Right forelimb (tissue), 1 donor: Measurements from ENCODE around the gene CD7.
A peak's percentile ranks its signal among the peaks of the same experiment; 100 is the strongest.
"Not testable (repeated sequence)": the region's sequence is repeated elsewhere in the genome, so short reads cannot be mapped to it uniquely, and the experiment has no call there.

Experiments
- DNase-seq: peaks from one replicate; pipeline ENCODE4 v3.0.0-alpha.2; 2018

CD7 gene

DNA sequence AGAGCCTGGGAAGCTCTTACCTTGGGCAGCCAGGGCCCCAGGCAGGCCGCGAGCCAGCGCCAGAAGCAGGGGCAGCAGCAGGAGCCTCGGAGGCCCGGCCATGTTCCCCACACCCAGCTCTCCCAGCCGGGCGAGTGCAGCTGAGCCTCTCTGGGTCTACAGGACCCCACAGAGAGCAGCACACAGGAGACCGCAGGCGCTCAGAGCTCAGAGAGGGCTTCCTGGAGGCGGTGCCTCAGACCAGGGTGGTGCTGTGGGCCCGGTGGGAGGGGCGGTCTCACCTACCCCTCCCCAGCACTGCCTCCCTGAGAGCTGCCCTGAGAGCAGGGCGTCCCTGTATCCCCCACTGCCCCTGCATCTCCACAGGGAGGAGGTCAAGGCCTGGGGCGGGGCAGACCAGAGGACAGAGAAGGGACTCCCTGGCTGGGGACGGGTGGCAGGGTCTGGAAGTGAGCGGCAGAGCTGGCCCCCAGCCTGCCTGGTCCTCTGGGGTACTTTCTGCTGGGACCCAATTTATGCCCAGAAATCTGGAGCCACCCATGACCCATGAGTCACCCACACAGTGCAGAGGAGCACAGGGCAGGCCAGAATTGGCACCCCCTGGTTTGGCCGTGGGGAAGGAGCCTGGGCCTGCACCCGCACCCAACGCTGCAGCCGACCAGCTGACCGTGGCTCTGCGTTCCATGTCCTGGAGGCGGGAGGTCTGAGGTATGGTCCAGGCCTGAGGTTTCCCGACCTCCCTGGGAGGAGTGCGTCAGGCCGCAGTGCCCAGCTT lies at the start of gene CD7:
TSS of gene CD7 (minus strand) at position 215 of the 775 bp plus-strand sequence. CDS start at position 102, 113 bp downstream.
- DNase-seq = no peak

- no peak for DNase-seq
Observed at GRCh38 chr17:82366749-82367148, 49.3 kb upstream of the CD7 start.

DNA sequence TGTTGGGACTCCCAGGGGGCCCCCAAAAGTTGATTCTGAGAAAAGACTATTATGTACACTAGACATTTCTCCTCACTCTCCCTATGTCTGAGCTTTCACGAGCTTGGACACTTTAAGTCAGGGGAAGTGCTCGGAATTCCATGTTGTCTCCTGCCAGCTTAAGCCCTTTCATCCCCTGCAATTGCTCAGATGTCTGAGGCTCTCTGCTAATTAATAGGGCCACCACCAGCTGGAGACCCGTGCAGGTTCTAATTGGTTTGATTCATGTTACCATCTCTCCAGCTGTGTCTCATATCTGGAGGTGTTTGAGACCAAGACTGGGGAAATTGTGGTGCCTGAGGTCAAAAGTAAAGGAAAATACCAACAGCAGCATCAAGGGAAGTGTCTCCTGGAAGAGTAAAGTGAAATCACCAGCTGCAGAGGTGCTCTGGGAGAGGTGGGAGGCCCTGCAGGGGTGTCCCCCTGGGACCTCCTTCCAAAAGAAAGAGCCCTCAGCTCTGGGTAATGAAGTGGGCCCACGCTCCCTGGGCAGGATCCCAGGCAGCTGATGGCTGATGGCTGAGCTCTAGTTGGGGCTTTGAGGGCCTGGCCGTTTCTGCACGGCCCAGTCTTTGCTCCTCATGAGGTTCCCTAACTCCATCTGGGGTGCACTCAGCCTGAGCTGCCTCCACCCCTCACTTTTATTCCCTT lies 48.3 kb upstream of the CD7 start:
- no peak for DNase-seq

DNA sequence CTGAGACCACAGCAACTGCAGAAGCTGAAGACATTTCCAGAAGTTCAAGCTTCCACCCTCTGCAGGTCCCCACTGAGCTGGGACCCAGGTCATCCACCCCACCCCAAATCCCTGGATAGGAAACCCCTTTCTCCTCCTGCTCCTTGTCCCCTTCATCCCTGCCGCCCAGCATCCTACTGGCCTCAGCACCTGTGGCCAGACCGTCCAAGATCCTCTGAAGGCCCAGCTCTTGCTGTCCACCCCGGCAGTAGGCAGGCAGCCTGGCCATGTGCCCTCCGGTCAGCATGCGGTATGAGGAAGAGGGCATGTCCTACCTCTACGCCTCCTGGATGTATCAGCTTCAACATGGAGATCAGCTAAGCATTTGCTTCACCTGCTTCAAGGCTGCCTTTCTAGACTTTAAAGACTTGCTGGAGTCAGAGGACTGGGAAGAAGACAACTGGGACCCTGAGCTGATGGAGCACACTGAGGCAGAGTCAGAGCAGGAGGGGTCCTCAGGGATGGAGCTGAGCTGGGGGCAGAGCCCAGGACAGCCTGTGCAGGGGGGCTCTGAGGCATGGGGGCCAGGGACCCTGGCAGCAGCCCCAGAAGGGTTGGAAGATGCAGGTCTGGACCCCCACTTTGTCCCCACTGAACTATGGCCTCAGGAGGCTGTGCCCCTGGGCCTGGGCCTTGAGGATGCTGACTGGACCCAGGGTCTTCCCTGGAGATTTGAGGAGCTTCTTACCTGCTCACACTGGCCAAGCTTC lies 44.7 kb upstream of the CD7 start:
- DNase-seq = no peak

- not testable (repeated sequence) for DNase-seq
Observed at GRCh38 chr17:82359451-82360074, 42.2 kb upstream of the CD7 start.

GRCh38 chr17:82358465-82359350 lies 41.3 kb upstream of the CD7 start, which contains the start of gene TEX19:
Gene TEX19 (plus strand): TSS chr17:82359247. CDS start chr17:82362151, 2,904 bp downstream.
- no peak for DNase-seq

DNA sequence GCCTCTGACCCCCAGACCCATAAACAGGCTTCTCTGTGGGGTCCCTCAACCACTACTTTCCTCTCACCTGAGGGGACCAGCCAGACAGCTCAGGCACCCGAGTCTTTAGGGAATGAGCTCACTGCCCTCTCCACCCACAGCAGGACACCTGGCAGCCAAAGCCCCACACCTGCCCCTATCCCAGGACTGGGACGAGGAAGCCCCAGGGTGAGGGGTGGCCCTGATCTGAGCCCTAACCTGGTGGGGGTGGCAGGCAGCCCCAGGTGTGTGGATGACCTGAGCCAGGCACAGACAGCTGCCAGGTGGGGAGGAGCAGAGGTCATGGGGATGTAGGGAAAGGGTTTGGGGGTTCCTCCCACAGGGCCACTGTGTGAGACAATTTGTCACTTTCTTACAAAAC lies 40.0 kb upstream of the CD7 start:
- DNase-seq = no peak

- DNase-seq = no peak
Observed at GRCh38 chr17:82356845-82357355, 39.5 kb upstream of the CD7 start.

GRCh38 chr17:82355770-82356427 lies 38.5 kb upstream of the CD7 start:
- peak; percentile 70 for DNase-seq

DNA sequence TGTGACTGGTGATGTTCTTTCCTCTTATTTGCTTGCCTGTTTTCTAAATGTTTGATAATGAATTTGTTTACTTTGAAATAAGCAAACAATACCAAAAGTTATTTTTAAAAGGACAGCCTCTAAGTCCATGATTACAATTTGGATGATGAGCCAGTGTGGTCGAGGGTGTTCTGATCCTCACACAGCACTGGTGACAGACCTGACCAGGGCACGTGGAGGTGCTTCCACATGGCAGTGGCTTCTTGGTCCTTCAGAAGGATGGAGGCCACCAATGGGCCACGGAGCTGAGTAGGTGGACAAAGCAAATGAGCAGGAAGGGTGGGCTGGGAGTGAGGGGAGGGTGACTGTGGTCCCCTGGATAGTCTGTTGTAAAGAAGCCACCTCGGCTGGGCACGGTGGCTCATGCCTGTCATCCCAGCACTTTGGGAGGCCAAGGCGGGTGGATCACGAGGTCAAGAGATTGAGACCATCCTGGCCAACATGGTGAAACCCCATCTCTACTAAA lies 37.4 kb upstream of the CD7 start:
- DNase-seq = no peak

DNA sequence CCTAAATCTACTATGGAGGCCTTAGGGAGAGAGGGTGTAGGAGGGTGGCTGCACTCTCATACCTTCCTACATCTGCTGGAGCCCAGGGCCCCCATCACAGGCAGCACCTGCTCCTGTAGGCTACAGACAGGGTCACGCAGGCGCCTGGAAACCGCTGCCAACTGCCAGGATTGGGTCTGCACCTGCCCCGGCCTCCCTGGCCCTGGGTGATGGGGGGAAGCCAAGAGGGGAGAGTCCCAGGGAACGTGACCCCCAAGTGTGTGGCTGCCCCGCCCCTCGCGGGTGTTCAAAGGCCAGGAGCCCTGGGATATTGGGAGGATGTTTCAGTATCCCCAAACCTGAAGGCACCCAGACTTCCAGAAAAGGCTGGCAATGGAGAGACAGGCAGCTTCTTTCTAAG lies 36.1 kb upstream of the CD7 start:
- no peak for DNase-seq

DNA sequence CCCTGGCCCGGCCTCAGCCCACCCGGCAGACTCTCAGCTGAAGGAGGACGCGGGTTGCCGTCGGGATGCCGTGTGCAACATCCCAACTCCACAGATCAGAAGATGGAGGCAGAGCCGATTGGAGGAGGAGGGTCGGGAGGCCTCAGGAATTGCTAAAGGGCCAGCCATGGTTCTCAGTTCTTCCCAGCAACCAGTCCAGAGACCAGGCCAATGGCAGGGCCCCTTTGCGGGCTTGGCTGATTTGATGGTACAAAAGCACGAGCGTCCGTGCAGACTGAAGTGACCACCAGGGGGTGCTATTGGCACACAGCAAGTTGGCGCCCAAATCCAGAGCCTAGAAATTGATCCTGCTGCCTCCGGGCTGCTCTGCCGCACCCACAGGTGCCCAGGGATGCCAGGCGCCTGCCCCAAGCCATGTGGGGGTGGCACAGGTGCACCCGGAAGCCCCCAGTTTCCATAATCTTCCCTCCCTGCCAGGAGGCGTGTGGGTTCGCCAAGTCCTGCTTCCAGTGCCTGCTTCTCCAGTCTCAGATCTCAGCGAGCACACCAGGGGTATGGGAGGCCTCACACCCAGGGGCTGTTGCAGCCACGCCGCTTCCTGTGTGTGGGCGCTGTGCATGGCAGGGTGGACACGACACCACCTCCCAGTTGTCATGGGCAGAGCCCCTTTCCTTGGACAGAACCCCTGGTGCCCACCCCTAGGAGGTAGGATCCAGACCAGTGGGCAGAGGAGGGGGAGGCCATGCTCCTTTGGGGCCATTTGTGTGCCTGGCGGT lies 34.5 kb upstream of the CD7 start:
- peak; percentile 92 for DNase-seq

DNA sequence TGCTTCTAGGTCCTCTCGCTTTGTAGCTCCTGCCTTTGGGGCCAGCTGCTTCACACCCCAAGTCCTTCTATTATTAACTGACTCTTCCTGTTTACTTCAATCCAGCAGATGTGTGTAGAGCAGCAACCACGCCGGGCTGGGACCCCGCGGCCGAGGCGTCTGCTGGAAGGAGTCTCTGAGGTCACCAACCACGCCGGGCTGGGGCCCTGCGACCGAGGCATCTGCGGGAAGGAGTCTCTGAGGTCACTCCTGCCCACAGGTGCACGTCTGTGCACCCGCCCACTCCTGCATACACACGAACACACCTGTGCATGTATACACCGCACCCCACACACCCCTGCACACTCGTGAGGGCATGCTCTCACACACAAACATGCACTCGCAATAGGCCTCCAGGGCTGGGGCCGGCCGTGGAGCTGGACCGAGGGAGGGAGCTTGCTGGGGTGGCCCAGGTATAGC lies 33.9 kb upstream of the CD7 start:
- DNase-seq = no peak

GRCh38 chr17:82350182-82351030 lies 33.0 kb upstream of the CD7 start:
- DNase-seq = no peak

- peak; percentile 55 for DNase-seq
Observed at GRCh38 chr17:82349287-82349701, 31.9 kb upstream of the CD7 start.

GRCh38 chr17:82348866-82349265 lies 31.5 kb upstream of the CD7 start:
- no peak for DNase-seq

DNA sequence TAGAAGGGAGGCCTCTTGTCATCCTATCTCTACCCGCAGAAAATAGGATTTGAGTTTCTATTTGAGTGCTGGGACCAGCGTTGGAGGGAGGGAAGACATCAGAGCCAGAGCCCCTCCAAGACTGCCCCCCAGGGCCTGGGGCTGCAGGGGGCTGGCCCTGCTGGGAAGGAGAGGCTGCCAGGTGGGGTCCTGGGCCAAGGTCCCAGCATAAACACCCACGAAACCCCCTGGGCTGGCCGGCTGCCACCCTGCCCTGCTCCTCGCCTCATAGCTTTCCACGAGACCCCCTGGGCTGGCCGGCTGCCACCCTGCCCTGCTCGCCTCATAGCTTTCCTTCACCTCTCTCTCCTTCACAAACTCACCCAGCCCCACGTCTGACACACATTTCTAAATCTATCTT lies 31.0 kb upstream of the CD7 start:
- DNase-seq = peak; percentile 42

DNA sequence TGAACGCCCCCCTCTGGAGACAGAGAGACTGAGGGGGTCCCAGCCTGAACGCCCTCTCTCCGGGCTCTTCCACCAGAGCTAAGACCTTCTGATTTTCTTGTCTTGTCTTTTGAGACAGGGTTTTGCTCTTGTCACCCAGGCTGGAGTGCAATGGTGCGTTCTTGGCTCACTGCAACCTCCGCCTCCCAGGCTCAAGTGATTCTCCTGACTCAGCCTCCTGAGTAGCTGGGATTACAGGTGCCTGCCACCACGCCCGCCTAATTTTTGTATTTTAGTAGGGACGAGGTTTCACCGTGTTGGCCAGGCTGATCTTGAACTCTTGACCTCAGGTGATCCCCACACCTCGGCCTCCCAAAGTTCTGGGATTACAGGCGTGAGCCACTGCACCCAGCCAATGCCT lies 30.6 kb upstream of the CD7 start:
- DNase-seq = not testable (repeated sequence)
